Endodermal cell (in vitro differentiated cells): ENCODE results near the gene FLRT2. TPM values are rescaled to one million over a fixed set of nuclear protein-coding genes. Genes with fewer than 3 reads are reported as not detected.

Experiments
- DNase-seq: peaks from one replicate; pipeline ENCODE4 v3.0.0-alpha.2; 2017
- H3K27ac ChIP-seq: 2 replicates; pipeline ENCODE4 v1.5.1; 2013; ENCODE audit warnings: mild to moderate bottlenecking, low read depth, low read length, moderate library complexity
- H3K27me3 ChIP-seq: 2 replicates; pipeline ENCODE4 v1.6.1; 2013; ENCODE audit warnings: mild to moderate bottlenecking, low read length, moderate library complexity; ENCODE audit not compliant: insufficient read depth, control insufficient read depth, poor library complexity, severe bottlenecking
- H3K36me3 ChIP-seq: 2 replicates; pipeline ENCODE4 v1.7.0; 2013; ENCODE audit warnings: mild to moderate bottlenecking, low read length, moderate library complexity; ENCODE audit not compliant: control insufficient read depth, insufficient read depth
- H3K4me1 ChIP-seq: one replicate; pipeline ENCODE4 v1.7.0; 2013; ENCODE audit warnings: low read length; ENCODE audit not compliant: control insufficient read depth, insufficient read depth
- H3K4me3 ChIP-seq: 2 replicates; pipeline ENCODE4 v1.5.1; 2013; ENCODE audit warnings: mild to moderate bottlenecking, low read length, moderate library complexity
- H3K9ac ChIP-seq: 2 replicates; pipeline ENCODE4 v1.6.1; 2013; ENCODE audit warnings: mild to moderate bottlenecking, low read length, moderate library complexity; ENCODE audit not compliant: poor library complexity, severe bottlenecking; ENCODE audit errors: extremely low read depth
- H3K9me3 ChIP-seq: 2 replicates; pipeline ENCODE4 v1.6.1; 2013; ENCODE audit warnings: mild to moderate bottlenecking, low read length, moderate library complexity; ENCODE audit not compliant: control insufficient read depth
- H3K27ac Mint-ChIP-seq: 2 replicates; pipeline ENCODE4 v1.8.0; 2020; ENCODE audit warnings: mixed read lengths
- H3K27me3 Mint-ChIP-seq: 2 replicates; pipeline ENCODE4 v1.8.0; 2021; ENCODE audit warnings: mild to moderate bottlenecking, mixed read lengths; ENCODE audit not compliant: insufficient read depth
- H3K36me3 Mint-ChIP-seq: 2 replicates; pipeline ENCODE4 v1.8.0; 2020; ENCODE audit warnings: low read depth, mixed read lengths
- H3K4me1 Mint-ChIP-seq: 2 replicates; pipeline ENCODE4 v1.8.0; 2020; ENCODE audit warnings: mixed read lengths
- H3K4me3 Mint-ChIP-seq: 2 replicates; pipeline ENCODE4 v1.8.0; 2020; ENCODE audit warnings: mild to moderate bottlenecking, moderate library complexity, mixed read lengths
- H3K9me3 Mint-ChIP-seq: 2 replicates; pipeline ENCODE4 v1.8.0; 2020; ENCODE audit warnings: mild to moderate bottlenecking, mixed read lengths
- CTCF ChIP-seq: fragments of 200-600 bp; sonication (generic); conservative IDR thresholded peaks from 2 replicates; pipeline ENCODE4 v1.5.0; 2021; ENCODE audit warnings: antibody characterized with exemption, mild to moderate bottlenecking
- WGBS, 2 experiments: methylation state at CpG; one replicate each; pipeline versions ENCODE4 v1.1.5 to v1.1.7; 2013; ENCODE audit warnings: missing lambda C conversion rate in 2 of 2, mixed read lengths in 1 of 2; ENCODE audit not compliant: insufficient coverage in 1 of 2, insufficient read length in 1 of 2; 5-methylcytosine and 5-hydroxymethylcytosine counted together
- total RNA-seq, 2 donors: library from RNA; stranded (reverse); fragmentation: NEBNext Ultra II Directional in 1 of 2; extraction: Animal tissue kit (Norgen Biotek cat#: 25700) in 1 of 2; gene quantifications; 2 replicates in 1 of 2; 3 replicates in 1 of 2; pipeline ENCODE4 v1.2.1, GENCODE V29; 2021

FLRT2 gene
- total RNA-seq, 2 donors from 2014 or later: 26.8 to 36.4 TPM

GRCh38 chr14:85558505-85558904 is 28.6 kb downstream of the FLRT2 start:
- Mint-ChIP-seq H3K27me3 (no peaks in the 10 kb centered on the region), H3K4me3 (no peak overlapping the region), H3K27ac (no peak overlapping the region), H3K9me3 (peaks cover 3% of the 10 kb centered on the region), H3K4me1 (peaks cover under 1% of the 10 kb centered on the region), H3K36me3 (peaks cover 29% of the 10 kb centered on the region)
- H3K4me1 ChIP-seq: no peaks in the 10 kb centered on the region
- no peak for TF ChIP-seq CTCF
- WGBS, 2 experiments: 94 to 100% methylated on average over 2 of the region's 2 CpGs
- peaks cover 50% of the 10 kb centered on the region for H3K36me3 ChIP-seq
- no peaks in the 10 kb centered on the region for H3K27me3 ChIP-seq
- DNase-seq: no peak
- no peak overlapping the region for H3K27ac ChIP-seq
- no peak overlapping the region for H3K4me3 ChIP-seq
- H3K9ac ChIP-seq: no peak overlapping the region
- H3K9me3 ChIP-seq: peaks cover 7% of the 10 kb centered on the region

GRCh38 chr14:85562630-85563029 is 32.7 kb downstream of the FLRT2 start:
- Mint-ChIP-seq H3K4me3 (no peak overlapping the region), H3K4me1 (peaks cover 15% of the 10 kb centered on the region), H3K9me3 (no peaks in the 10 kb centered on the region), H3K36me3 (peaks cover 12% of the 10 kb centered on the region), H3K27me3 (no peaks in the 10 kb centered on the region), H3K27ac (no peak overlapping the region)
- Histone ChIP-seq H3K4me3 (no peak overlapping the region), H3K9ac (no peak overlapping the region), H3K27me3 (no peaks in the 10 kb centered on the region), H3K9me3 (no peaks in the 10 kb centered on the region), H3K4me1 (peaks cover 12% of the 10 kb centered on the region), H3K36me3 (peaks cover 38% of the 10 kb centered on the region), H3K27ac (no peak overlapping the region)
- WGBS, 2 experiments: 95 to 100% methylated on average over 4 to 5 of the region's 5 CpGs
- TF ChIP-seq CTCF: no peak
- DNase-seq: no peak

DNA sequence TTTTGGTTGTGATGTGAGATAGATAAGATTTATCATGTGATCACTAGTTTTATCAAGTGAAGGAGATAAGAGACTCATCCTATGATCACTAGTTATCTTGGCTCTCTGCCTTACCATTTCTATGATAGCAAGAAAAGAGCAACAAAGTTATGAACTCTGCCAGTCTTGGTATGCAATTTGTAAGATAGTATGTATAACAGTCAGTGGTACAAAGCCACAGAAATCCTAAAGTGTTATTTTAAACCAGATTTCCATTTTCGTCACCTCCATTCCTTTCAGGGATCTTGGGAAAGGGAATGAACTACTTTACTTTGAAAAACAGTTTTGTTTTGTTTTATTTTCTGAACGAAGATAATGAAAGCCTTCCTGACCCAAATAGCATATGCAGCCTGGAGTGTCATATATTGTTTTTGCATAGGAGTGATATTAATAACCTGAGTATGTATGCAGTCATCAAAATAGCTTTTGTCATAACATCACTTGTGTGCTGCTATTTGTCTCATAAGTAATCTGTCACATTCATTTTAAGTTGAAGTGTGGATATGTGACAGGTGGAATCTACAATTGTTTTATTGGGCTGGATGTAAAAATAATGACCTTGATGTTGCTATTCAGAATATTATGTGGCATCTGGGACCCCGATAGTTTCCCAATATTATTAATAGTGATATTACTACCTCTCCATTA is 35.0 kb downstream of the FLRT2 start:
- TF ChIP-seq CTCF: no peak
- H3K9me3 Mint-ChIP-seq: no peaks in the 10 kb centered on the region
- H3K4me3 ChIP-seq: no peak overlapping the region
- H3K27me3 ChIP-seq: no peaks in the 10 kb centered on the region
- peaks cover 12% of the 10 kb centered on the region for H3K4me1 ChIP-seq
- H3K27ac Mint-ChIP-seq: no peak overlapping the region
- H3K4me1 Mint-ChIP-seq: peaks cover 26% of the 10 kb centered on the region
- H3K36me3 Mint-ChIP-seq: peaks cover 11% of the 10 kb centered on the region
- H3K9ac ChIP-seq: no peak overlapping the region
- 88% methylated on average over 2 of the region's 3 CpGs; no CpG with 5 or more reads in 1 of the 2 experiments for WGBS, 2 experiments
- H3K27me3 Mint-ChIP-seq: no peaks in the 10 kb centered on the region
- no peak overlapping the region for H3K27ac ChIP-seq
- no peak overlapping the region for H3K4me3 Mint-ChIP-seq
- H3K9me3 ChIP-seq: no peaks in the 10 kb centered on the region
- peaks cover 18% of the 10 kb centered on the region for H3K36me3 ChIP-seq
- DNase-seq: no peak
